Mammary epithelial cell (primary cell): ENCODE results near the gene BTBD2.

Source experiments
- EZH2 ChIP-seq: IDR thresholded peaks from 2 replicates; pipeline ENCODE4 v1.6.1; 2012; ENCODE audit warnings: low read length, inconsistent platforms, borderline replicate concordance
- TF ChIP-seq, protein P1 (sequence below), 2 donors: IDR thresholded peaks in 1 of 2; conservative IDR thresholded peaks in 1 of 2; 2 replicates each; pipeline ENCODE4 v1.5.1; 2011 to 2012; ENCODE audit warnings: inconsistent platforms in 2 of 2, low read length in 2 of 2, mild to moderate bottlenecking in 2 of 2, control low read depth in 1 of 2, low read depth in 1 of 2; ENCODE audit not compliant: insufficient read depth in 1 of 2; ENCODE audit errors: extremely low read depth in 1 of 2

GRCh38 chr19:2033115-2033824, 17.8 kb upstream of the BTBD2 start:
- TF ChIP-seq EZH2, result no peak
- TF ChIP-seq, protein P1, sequence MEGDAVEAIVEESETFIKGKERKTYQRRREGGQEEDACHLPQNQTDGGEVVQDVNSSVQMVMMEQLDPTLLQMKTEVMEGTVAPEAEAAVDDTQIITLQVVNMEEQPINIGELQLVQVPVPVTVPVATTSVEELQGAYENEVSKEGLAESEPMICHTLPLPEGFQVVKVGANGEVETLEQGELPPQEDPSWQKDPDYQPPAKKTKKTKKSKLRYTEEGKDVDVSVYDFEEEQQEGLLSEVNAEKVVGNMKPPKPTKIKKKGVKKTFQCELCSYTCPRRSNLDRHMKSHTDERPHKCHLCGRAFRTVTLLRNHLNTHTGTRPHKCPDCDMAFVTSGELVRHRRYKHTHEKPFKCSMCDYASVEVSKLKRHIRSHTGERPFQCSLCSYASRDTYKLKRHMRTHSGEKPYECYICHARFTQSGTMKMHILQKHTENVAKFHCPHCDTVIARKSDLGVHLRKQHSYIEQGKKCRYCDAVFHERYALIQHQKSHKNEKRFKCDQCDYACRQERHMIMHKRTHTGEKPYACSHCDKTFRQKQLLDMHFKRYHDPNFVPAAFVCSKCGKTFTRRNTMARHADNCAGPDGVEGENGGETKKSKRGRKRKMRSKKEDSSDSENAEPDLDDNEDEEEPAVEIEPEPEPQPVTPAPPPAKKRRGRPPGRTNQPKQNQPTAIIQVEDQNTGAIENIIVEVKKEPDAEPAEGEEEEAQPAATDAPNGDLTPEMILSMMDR (conservative IDR thresholded peaks at IDR 0.05 in 1 of 2, IDR thresholded peaks at IDR 0.05 in 1 of 2; ENCODE audit: extremely low read depth in 1 of 2, insufficient read depth in 1 of 2, low read depth in 1 of 2, low read length in 2 of 2), result no peak
